ENCODE results near the gene FAM180B.

DNA sequence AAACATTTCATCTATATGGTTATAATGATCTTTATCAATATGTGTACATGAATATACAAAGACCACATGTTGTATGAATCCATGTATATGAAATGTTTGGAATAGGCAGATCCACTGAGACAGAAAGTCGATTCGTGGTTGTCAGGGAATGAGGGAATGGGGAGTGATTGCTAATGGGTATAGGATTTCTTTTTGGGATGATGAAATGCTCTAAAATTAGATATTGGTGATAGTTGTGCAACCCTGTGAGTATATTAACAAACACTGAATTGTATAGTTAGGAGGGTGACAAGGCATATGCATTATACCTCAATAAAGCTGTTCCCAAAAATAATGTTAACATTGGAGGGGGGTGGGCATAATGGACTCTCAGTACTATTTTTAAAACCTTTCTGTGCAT lies 26.1 kb upstream of the FAM180B start:
- TF ChIP-seq POLR2A (IDR thresholded peaks at IDR 0.05; ENCODE audit: low read length) (no peak), GATA1 (IDR thresholded peaks at IDR 0.05; ENCODE audit: low read depth, low read length) (no peak)

Measured in erythroblast (primary cell).